ENCODE data around the gene EMILIN2. TPM values are rescaled to one million over a fixed set of nuclear protein-coding genes. Genes with fewer than 3 reads are reported as not detected.
"Not testable (repeated sequence)": the region's sequence is repeated elsewhere in the genome, so short reads cannot be mapped to it uniquely, and the experiment has no call there.

Gene EMILIN2
- total RNA-seq, 2 experiments from 2014 or later: 0.15 to 1.4 TPM

- Histone ChIP-seq H3K27ac (ENCODE audit: low read depth, low read length, poor library complexity, severe bottlenecking) (no peak overlapping the region), H3K4me2 (ENCODE audit: low read length) (no peak overlapping the region), H3K9me2 (ENCODE audit: insufficient read depth, low read length) (no peaks in the 10 kb centered on the region), H3K4me3 (ENCODE audit: low read depth, low read length, poor library complexity, severe bottlenecking) (no peak overlapping the region), H3K4me1 (ENCODE audit: insufficient read depth, low read length, poor library complexity, severe bottlenecking) (no peaks in the 10 kb centered on the region), H4K20me1 (ENCODE audit: insufficient read depth, low read length) (no peaks in the 10 kb centered on the region), H2AFZ (ENCODE audit: low read length) (no peak overlapping the region), H3K36me3 (ENCODE audit: insufficient read depth, low read length) (no peaks in the 10 kb centered on the region), H3K9me3 (ENCODE audit: low read length) (no peaks in the 10 kb centered on the region), H3K79me2 (ENCODE audit: insufficient read depth, low read depth, low read length) (no peaks in the 10 kb centered on the region)
- BruUV-seq (replicated peaks): no TSS peak
- no peak for TF ChIP-seq CTCF (conservative IDR thresholded peaks at IDR 0.05; ENCODE audit: low read length)
- TF ChIP-seq EZH2phosphoT487 (IDR thresholded peaks at IDR 0.05; ENCODE audit: borderline replicate concordance, low read depth, low read length): no peak; the same call in 1 of the 2 replicates
- intact Hi-C loops (cut with micrococcal nuclease; ENCODE audit: unreplicated experiment): no loop called here
- DNase-seq (ENCODE audit: low spot score): no peak
- CTCF ChIA-PET (ENCODE audit: unreplicated experiment): no interaction called here
- POLR2A ChIA-PET: no interaction called here
Observed at GRCh38 chr18:2848247-2849246, 1.7 kb downstream of the EMILIN2 start.

- BruUV-seq (replicated peaks): no TSS peak
- POLR2A ChIA-PET: no interaction called here
- Histone ChIP-seq H3K4me3 (ENCODE audit: low read depth, low read length, poor library complexity, severe bottlenecking) (no peak overlapping the region), H3K4me1 (ENCODE audit: insufficient read depth, low read length, poor library complexity, severe bottlenecking) (no peaks in the 10 kb centered on the region), H2AFZ (ENCODE audit: low read length) (no peak overlapping the region), H3K79me2 (ENCODE audit: insufficient read depth, low read depth, low read length) (no peaks in the 10 kb centered on the region), H3K36me3 (ENCODE audit: insufficient read depth, low read length) (no peaks in the 10 kb centered on the region), H3K9me3 (ENCODE audit: low read length) (no peaks in the 10 kb centered on the region), H3K4me2 (ENCODE audit: low read length) (no peak overlapping the region), H4K20me1 (ENCODE audit: insufficient read depth, low read length) (no peaks in the 10 kb centered on the region), H3K9me2 (ENCODE audit: insufficient read depth, low read length) (no peaks in the 10 kb centered on the region), H3K27ac (ENCODE audit: low read depth, low read length, poor library complexity, severe bottlenecking) (no peak overlapping the region)
- DNase-seq (ENCODE audit: low spot score): no peak
- CTCF ChIA-PET (ENCODE audit: unreplicated experiment): no interaction called here
- TF ChIP-seq EZH2phosphoT487 (IDR thresholded peaks at IDR 0.05; ENCODE audit: borderline replicate concordance, low read depth, low read length): no peak
- no peak for TF ChIP-seq CTCF (conservative IDR thresholded peaks at IDR 0.05; ENCODE audit: low read length)
- intact Hi-C loops (cut with micrococcal nuclease; ENCODE audit: unreplicated experiment): no loop called here
Observed at GRCh38 chr18:2850816-2851215, 4.0 kb downstream of the EMILIN2 start.

GRCh38 chr18:2851771-2852170, 5.0 kb downstream of the EMILIN2 start:
- CTCF ChIA-PET (ENCODE audit: unreplicated experiment): no interaction called here
- Histone ChIP-seq H3K9me2 (ENCODE audit: insufficient read depth, low read length) (no peaks in the 10 kb centered on the region), H3K36me3 (ENCODE audit: insufficient read depth, low read length) (no peaks in the 10 kb centered on the region), H3K27ac (ENCODE audit: low read depth, low read length, poor library complexity, severe bottlenecking) (no peak overlapping the region), H3K4me2 (ENCODE audit: low read length) (no peak overlapping the region), H3K4me3 (ENCODE audit: low read depth, low read length, poor library complexity, severe bottlenecking) (no peak overlapping the region), H3K4me1 (ENCODE audit: insufficient read depth, low read length, poor library complexity, severe bottlenecking) (no peaks in the 10 kb centered on the region), H2AFZ (ENCODE audit: low read length) (no peak overlapping the region), H3K79me2 (ENCODE audit: insufficient read depth, low read depth, low read length) (no peaks in the 10 kb centered on the region), H4K20me1 (ENCODE audit: insufficient read depth, low read length) (no peaks in the 10 kb centered on the region), H3K9me3 (ENCODE audit: low read length) (no peaks in the 10 kb centered on the region)
- POLR2A ChIA-PET: no interaction called here
- TF ChIP-seq EZH2phosphoT487 (IDR thresholded peaks at IDR 0.05; ENCODE audit: borderline replicate concordance, low read depth, low read length): no peak
- no peak for TF ChIP-seq CTCF (conservative IDR thresholded peaks at IDR 0.05; ENCODE audit: low read length)
- BruUV-seq (replicated peaks): no TSS peak
- intact Hi-C loops (cut with micrococcal nuclease; ENCODE audit: unreplicated experiment): no loop called here
- DNase-seq (ENCODE audit: low spot score): no peak

GRCh38 chr18:2852460-2852859, 5.7 kb downstream of the EMILIN2 start:
- H3K27ac ChIP-seq (ENCODE audit: low read depth, low read length, poor library complexity, severe bottlenecking); H3K36me3 ChIP-seq (ENCODE audit: insufficient read depth, low read length); H3K9me2 ChIP-seq (ENCODE audit: insufficient read depth, low read length); H3K4me1 ChIP-seq (ENCODE audit: insufficient read depth, low read length, poor library complexity, severe bottlenecking); H3K4me3 ChIP-seq (ENCODE audit: low read depth, low read length, poor library complexity, severe bottlenecking); H3K9me3 ChIP-seq (ENCODE audit: low read length); POLR2A ChIA-PET; H2AFZ ChIP-seq (ENCODE audit: low read length); intact Hi-C loops (cut with micrococcal nuclease; ENCODE audit: unreplicated experiment); CTCF ChIA-PET (ENCODE audit: unreplicated experiment); DNase-seq (ENCODE audit: low spot score); H4K20me1 ChIP-seq (ENCODE audit: insufficient read depth, low read length); H3K79me2 ChIP-seq (ENCODE audit: insufficient read depth, low read depth, low read length); BruUV-seq (replicated peaks); H3K4me2 ChIP-seq (ENCODE audit: low read length): not testable (repeated sequence)
